HG03521 (cell line): ENCODE results near the gene ITPR1.

ENCODE experiments used
- ATAC-seq: cut with Tn5 transposase; IDR thresholded peaks from one replicate; pipeline ENCODE4 v1.9.1; 2021; ENCODE audit warnings: mild to moderate bottlenecking, moderate library complexity; ENCODE audit not compliant: unreplicated experiment

The ITPR1 gene

GRCh38 chr3:4629095-4630007 is 136.2 kb downstream of the ITPR1 start:
- no peak for ATAC-seq

GRCh38 chr3:4633078-4634004 is 140.2 kb downstream of the ITPR1 start:
- peak; percentile 70 for ATAC-seq

GRCh38 chr3:4634894-4635293 is 141.7 kb downstream of the ITPR1 start:
- no peak for ATAC-seq

GRCh38 chr3:4637265-4637664 is 144.1 kb downstream of the ITPR1 start:
- no peak for ATAC-seq

GRCh38 chr3:4641863-4642563 is 148.9 kb downstream of the ITPR1 start:
- ATAC-seq: no peak

GRCh38 chr3:4642611-4643010 is 149.5 kb downstream of the ITPR1 start:
- no peak for ATAC-seq

- ATAC-seq: no peak
Measured at GRCh38 chr3:4643904-4644547, 150.9 kb downstream of the ITPR1 start.

- ATAC-seq: no peak
Measured at GRCh38 chr3:4644951-4645350, 151.8 kb downstream of the ITPR1 start.

- ATAC-seq: no peak
Measured at GRCh38 chr3:4645468-4645867, 152.3 kb downstream of the ITPR1 start.

- ATAC-seq: no peak
Measured at GRCh38 chr3:4647411-4647810, 154.3 kb downstream of the ITPR1 start.

GRCh38 chr3:4655145-4656045 is 162.2 kb downstream of the ITPR1 start:
- no peak for ATAC-seq

- ATAC-seq: no peak
Measured at GRCh38 chr3:4656059-4656458, 162.9 kb downstream of the ITPR1 start.

- no peak for ATAC-seq
Measured at GRCh38 chr3:4656626-4657328, 163.6 kb downstream of the ITPR1 start.

GRCh38 chr3:4660936-4661335 is 167.8 kb downstream of the ITPR1 start:
- no peak for ATAC-seq

GRCh38 chr3:4664412-4664811 is 171.3 kb downstream of the ITPR1 start:
- ATAC-seq: no peak

GRCh38 chr3:4665197-4665596 is 172.0 kb downstream of the ITPR1 start:
- no peak for ATAC-seq

GRCh38 chr3:4666071-4666470 is 172.9 kb downstream of the ITPR1 start:
- no peak for ATAC-seq

GRCh38 chr3:4670352-4670751 is 177.2 kb downstream of the ITPR1 start:
- ATAC-seq: no peak

GRCh38 chr3:4672725-4673275 is 179.7 kb downstream of the ITPR1 start:
- ATAC-seq: no peak
